ENCODE results near the gene TMEM89. TPM values are rescaled to one million over a fixed set of nuclear protein-coding genes. Genes with fewer than 3 reads are reported as not detected.

Gene TMEM89
- total RNA-seq, 1 experiment from 2014 or later: not detected

- no peak for TF ChIP-seq CTCF (IDR thresholded peaks at IDR 0.05; ENCODE audit: unreplicated experiment)
- Mint-ChIP-seq H3K27ac (ENCODE audit: unreplicated experiment) (no peak overlapping the region), H3K27me3 (ENCODE audit: unreplicated experiment) (no peaks in the 10 kb centered on the region), H3K4me3 (ENCODE audit: low read depth, unreplicated experiment) (no peak overlapping the region), H3K36me3 (ENCODE audit: insufficient read depth, unreplicated experiment) (peaks cover 15% of the 10 kb centered on the region), H3K4me1 (ENCODE audit: low read depth, unreplicated experiment) (no peaks in the 10 kb centered on the region), H3K9me3 (ENCODE audit: low read depth, unreplicated experiment) (no peaks in the 10 kb centered on the region)
- CTCF ChIA-PET: no interaction called here
- intact Hi-C loops (cut with micrococcal nuclease; ENCODE audit: unreplicated experiment): no loop called here
- DNase-seq: no peak
- no TSS peak for BruUV-seq (replicated peaks)
Measured at GRCh38 chr3:48625600-48625999, 4.0 kb upstream of the TMEM89 start.

GRCh38 chr3:48624767-48625166, 3.2 kb upstream of the TMEM89 start:
- peaks cover 15% of the 10 kb centered on the region for H3K36me3 Mint-ChIP-seq (ENCODE audit: insufficient read depth, unreplicated experiment)
- H3K27me3 Mint-ChIP-seq (ENCODE audit: unreplicated experiment): no peaks in the 10 kb centered on the region
- no peaks in the 10 kb centered on the region for H3K4me1 Mint-ChIP-seq (ENCODE audit: low read depth, unreplicated experiment)
- CTCF ChIA-PET: interaction anchor here (1.3 kb wide), 1 partner anchor 11 kb away, joined by 3 read pairs; the partner anchor contains the start of gene SLC26A6
- no TSS peak for BruUV-seq (replicated peaks)
- no peak overlapping the region for H3K27ac Mint-ChIP-seq (ENCODE audit: unreplicated experiment)
- DNase-seq: no peak
- TF ChIP-seq CTCF (IDR thresholded peaks at IDR 0.05; ENCODE audit: unreplicated experiment): no peak
- intact Hi-C loops (cut with micrococcal nuclease; ENCODE audit: unreplicated experiment): no loop called here
- no peak overlapping the region for H3K4me3 Mint-ChIP-seq (ENCODE audit: low read depth, unreplicated experiment)
- no peaks in the 10 kb centered on the region for H3K9me3 Mint-ChIP-seq (ENCODE audit: low read depth, unreplicated experiment)

- no peak for TF ChIP-seq CTCF (IDR thresholded peaks at IDR 0.05; ENCODE audit: unreplicated experiment)
- DNase-seq: no peak
- intact Hi-C loops (cut with micrococcal nuclease; ENCODE audit: unreplicated experiment): no loop called here
- BruUV-seq (replicated peaks): no TSS peak
- CTCF ChIA-PET: interaction anchor here (0.6 to 1.3 kb wide), 3 partner anchors 11 to 287 kb away, joined by 3 read pairs; partner anchors contain the start of gene SLC26A6
- peaks cover 15% of the 10 kb centered on the region for H3K36me3 Mint-ChIP-seq (ENCODE audit: insufficient read depth, unreplicated experiment)
- no peaks in the 10 kb centered on the region for H3K4me1 Mint-ChIP-seq (ENCODE audit: low read depth, unreplicated experiment)
- no peaks in the 10 kb centered on the region for H3K27me3 Mint-ChIP-seq (ENCODE audit: unreplicated experiment)
- H3K9me3 Mint-ChIP-seq (ENCODE audit: low read depth, unreplicated experiment): no peaks in the 10 kb centered on the region
- H3K27ac Mint-ChIP-seq (ENCODE audit: unreplicated experiment): no peak overlapping the region
- no peak overlapping the region for H3K4me3 Mint-ChIP-seq (ENCODE audit: low read depth, unreplicated experiment)
Measured at GRCh38 chr3:48623851-48624547, 2.4 kb upstream of the TMEM89 start.

GRCh38 chr3:48619541-48620524, 1.7 kb downstream of the TMEM89 start:
- TF ChIP-seq CTCF (IDR thresholded peaks at IDR 0.05; ENCODE audit: unreplicated experiment): no peak
- peaks cover 3% of the 10 kb centered on the region for H3K36me3 Mint-ChIP-seq (ENCODE audit: insufficient read depth, unreplicated experiment)
- H3K4me1 Mint-ChIP-seq (ENCODE audit: low read depth, unreplicated experiment): no peaks in the 10 kb centered on the region
- intact Hi-C loops (cut with micrococcal nuclease; ENCODE audit: unreplicated experiment): no loop called here
- no peaks in the 10 kb centered on the region for H3K9me3 Mint-ChIP-seq (ENCODE audit: low read depth, unreplicated experiment)
- H3K27ac Mint-ChIP-seq (ENCODE audit: unreplicated experiment): no peak overlapping the region
- no TSS peak for BruUV-seq (replicated peaks)
- CTCF ChIA-PET: interaction anchor here (0.6 kb wide), 1 partner anchor 283 kb away, joined by 3 read pairs; no protein-coding TSS in a partner anchor
- H3K4me3 Mint-ChIP-seq (ENCODE audit: low read depth, unreplicated experiment): no peak overlapping the region
- H3K27me3 Mint-ChIP-seq (ENCODE audit: unreplicated experiment): no peaks in the 10 kb centered on the region
- no peak for DNase-seq

Measured in Calu3 (cell line).